Activated B cell treated with CpG ODN at 0.5 μM for 24 hours (primary cell): ENCODE measurements around the gene GSK3A. TPM values are rescaled to one million over a fixed set of nuclear protein-coding genes. Genes with fewer than 3 reads are reported as not detected.

ENCODE experiments used
- ATAC-seq: fragments of 200-7000 bp; cut with Tn5 transposase; one replicate; pipeline ENCODE4 v1.10.0; 2021; ENCODE audit warnings: low read depth, mild to moderate bottlenecking, moderate library complexity
- CTCF ChIA-PET: fragments of 350-600 bp; sonication (Branson Sonifier 250); formaldehyde crosslinking; loops from one replicate; lab custom pipeline; 2021; ENCODE audit warnings: antibody characterized with exemption; lab: Charles Lee
- POLR2A ChIA-PET: fragments of 350-600 bp; sonication (Branson Sonifier 250); formaldehyde crosslinking; loops from one replicate; lab custom pipeline; 2021; ENCODE audit warnings: antibody characterized with exemption; lab: Charles Lee
- DNase-seq: peaks from one replicate; pipeline ENCODE4 v3.0.0; 2022
- H3K27ac Mint-ChIP-seq: one replicate; pipeline ENCODE4 v1.8.0; 2020; ENCODE audit warnings: mixed read lengths
- H3K27me3 Mint-ChIP-seq: one replicate; pipeline ENCODE4 v1.8.0; 2021; ENCODE audit warnings: mixed read lengths
- H3K36me3 Mint-ChIP-seq: one replicate; pipeline ENCODE4 v1.8.0; 2021; ENCODE audit warnings: low read depth, mixed read lengths
- H3K4me1 Mint-ChIP-seq: one replicate; pipeline ENCODE4 v1.8.0; 2021; ENCODE audit warnings: mixed read lengths
- H3K4me3 Mint-ChIP-seq: one replicate; pipeline ENCODE4 v1.8.0; 2020; ENCODE audit warnings: mild to moderate bottlenecking, mixed read lengths
- H3K9me3 Mint-ChIP-seq: one replicate; pipeline ENCODE4 v1.8.0; 2020; ENCODE audit warnings: mixed read lengths
- CTCF ChIP-seq: fragments of 200-600 bp; IDR thresholded peaks from one replicate; pipeline ENCODE4 v1.8.0; 2022; ENCODE audit warnings: antibody characterized with exemption, mild to moderate bottlenecking
- intact Hi-C: fragments of 100-400 bp; cut with micrococcal nuclease; formaldehyde crosslinking; loops from one replicate; pipeline ENCODE4 v1.15.1; 2024
- total RNA-seq: library from RNA; stranded (reverse); gene quantifications from 2 replicates; pipeline ENCODE4 v1.2.3, GENCODE V29; 2022

GSK3A gene
- total RNA-seq, 1 donor from 2014 or later: 38.6 TPM

GRCh38 chr19:42278452-42279154 lies 36.2 kb upstream of the GSK3A start:
- CTCF ChIA-PET: interaction anchor here (1.3 to 2.9 kb wide), 7 partner anchors 18 to 170 kb away, joined by 3 to 29 read pairs (median 10); partner anchors contain the start of genes GSK3A and POU2F2
- no peak for TF ChIP-seq CTCF

GRCh38 chr19:42277821-42278451 lies 35.5 kb upstream of the GSK3A start:
- Mint-ChIP-seq H3K27ac (no peak overlapping the region), H3K27me3 (no peaks in the 10 kb centered on the region), H3K4me1 (peaks cover 49% of the 10 kb centered on the region), H3K36me3 (peaks cover 18% of the 10 kb centered on the region), H3K4me3 (no peak overlapping the region), H3K9me3 (no peaks in the 10 kb centered on the region)
- DNase-seq (no peak), ATAC-seq (no peak)
- TF ChIP-seq CTCF: no peak
- intact Hi-C loops: no loop called here
- ChIA-PET CTCF (interaction anchor here (2.0 to 2.9 kb wide), 4 partner anchors 32 to 146 kb away, joined by 7 to 29 read pairs (median 26); partner anchors contain the start of genes GSK3A and POU2F2), POLR2A (interaction anchor here (0.7 to 2.0 kb wide), 2 partner anchors 9 to 58 kb away, joined by 3 to 5 read pairs; partner anchors contain the start of genes CIC and ZNF526)

More at GRCh38 chr19:42278452-42279154, 36.2 kb upstream of the GSK3A start:
- peak overlapping the region; percentile 86 for H3K4me3 Mint-ChIP-seq
- H3K9me3 Mint-ChIP-seq: no peaks in the 10 kb centered on the region
- H3K4me1 Mint-ChIP-seq: peaks cover 49% of the 10 kb centered on the region
- ATAC-seq (no peak), DNase-seq (no peak)
- H3K27me3 Mint-ChIP-seq: no peaks in the 10 kb centered on the region
- intact Hi-C loops: no loop called here
- POLR2A ChIA-PET: interaction anchor here (1.1 to 5.2 kb wide), 7 partner anchors 9 to 165 kb away, joined by 3 to 68 read pairs (median 15); partner anchors contain the start of genes CIC, GSK3A, POU2F2 and ZNF526
- peak overlapping the region; percentile 82 for H3K27ac Mint-ChIP-seq
- peaks cover 12% of the 10 kb centered on the region for H3K36me3 Mint-ChIP-seq

- H3K4me1 Mint-ChIP-seq: peaks cover 40% of the 10 kb centered on the region
- H3K4me3 Mint-ChIP-seq: no peak overlapping the region
- intact Hi-C loops: no loop called here
- H3K27ac Mint-ChIP-seq: no peak overlapping the region
- ChIA-PET CTCF (no interaction called here), POLR2A (interaction anchor here (0.6 to 0.8 kb wide), 2 partner anchors 24 to 62 kb away, joined by 3 to 7 read pairs; no protein-coding TSS in a partner anchor)
- DNase-seq (no peak), ATAC-seq (no peak)
- TF ChIP-seq CTCF: no peak
- no peaks in the 10 kb centered on the region for H3K27me3 Mint-ChIP-seq
- H3K36me3 Mint-ChIP-seq: peaks cover 18% of the 10 kb centered on the region
- H3K9me3 Mint-ChIP-seq: no peaks in the 10 kb centered on the region
Observed at GRCh38 chr19:42276821-42277220, 34.4 kb upstream of the GSK3A start.

- no peak for TF ChIP-seq CTCF
- H3K4me3 Mint-ChIP-seq: no peak overlapping the region
- intact Hi-C loops: no loop called here
- H3K9me3 Mint-ChIP-seq: no peaks in the 10 kb centered on the region
- peaks cover 39% of the 10 kb centered on the region for H3K4me1 Mint-ChIP-seq
- peaks cover 22% of the 10 kb centered on the region for H3K36me3 Mint-ChIP-seq
- POLR2A ChIA-PET: interaction anchor here (0.8 kb wide), 1 partner anchor 24 kb away, joined by 3 read pairs; no protein-coding TSS in a partner anchor
- CTCF ChIA-PET: no interaction called here
- DNase-seq (no peak), ATAC-seq (no peak)
- no peaks in the 10 kb centered on the region for H3K27me3 Mint-ChIP-seq
- H3K27ac Mint-ChIP-seq: peak overlapping the region; percentile 1
Observed at GRCh38 chr19:42276284-42276683, 33.9 kb upstream of the GSK3A start.

GRCh38 chr19:42275517-42275916 lies 33.1 kb upstream of the GSK3A start:
- H3K4me3 Mint-ChIP-seq: no peak overlapping the region
- H3K36me3 Mint-ChIP-seq: peaks cover 24% of the 10 kb centered on the region
- intact Hi-C loops: no loop called here
- POLR2A ChIA-PET: interaction anchor here (0.6 kb wide), 1 partner anchor 193 kb away, joined by 4 read pairs; no protein-coding TSS in a partner anchor
- H3K27ac Mint-ChIP-seq: no peak overlapping the region
- ATAC-seq (no peak), DNase-seq (no peak)
- CTCF ChIA-PET: interaction anchor here (1.0 kb wide), 1 partner anchor 30 kb away, joined by 3 read pairs; no protein-coding TSS in a partner anchor
- H3K4me1 Mint-ChIP-seq: peaks cover 43% of the 10 kb centered on the region
- TF ChIP-seq CTCF: no peak
- H3K27me3 Mint-ChIP-seq: no peaks in the 10 kb centered on the region
- H3K9me3 Mint-ChIP-seq: no peaks in the 10 kb centered on the region
